Hepatic stellate cell (primary cell): ENCODE measurements around the gene GRAMD4.

Experiments
- DNase-seq: peaks from one replicate; pipeline ENCODE4 v3.0.0; 2011; ENCODE audit warnings: low spot score

GRAMD4 gene

DNA sequence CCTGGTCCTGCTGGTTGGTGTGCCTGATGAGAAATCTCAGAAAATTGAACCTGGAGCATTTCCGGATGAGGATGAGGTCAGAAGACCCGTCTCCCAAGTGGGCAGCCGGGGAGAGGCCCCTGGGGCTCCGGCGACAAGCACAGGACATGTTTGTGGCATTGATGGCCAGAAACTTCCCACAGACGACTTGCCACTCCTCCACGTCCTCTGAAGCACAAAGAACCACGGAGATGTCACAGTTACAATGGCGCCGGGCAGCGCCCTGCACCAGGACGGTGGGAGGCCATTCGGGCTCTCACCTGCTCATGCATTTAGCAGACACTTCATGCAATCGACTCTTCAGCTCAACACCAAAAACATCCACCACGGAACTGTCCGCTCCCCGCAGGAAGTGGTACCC is 71.4 kb downstream of the GRAMD4 start:
- no peak for DNase-seq

- DNase-seq = no peak
Measured at GRCh38 chr22:46693634-46694415, 73.6 kb downstream of the GRAMD4 start.

- no peak for DNase-seq
Measured at GRCh38 chr22:46694416-46695170, 74.4 kb downstream of the GRAMD4 start.

DNA sequence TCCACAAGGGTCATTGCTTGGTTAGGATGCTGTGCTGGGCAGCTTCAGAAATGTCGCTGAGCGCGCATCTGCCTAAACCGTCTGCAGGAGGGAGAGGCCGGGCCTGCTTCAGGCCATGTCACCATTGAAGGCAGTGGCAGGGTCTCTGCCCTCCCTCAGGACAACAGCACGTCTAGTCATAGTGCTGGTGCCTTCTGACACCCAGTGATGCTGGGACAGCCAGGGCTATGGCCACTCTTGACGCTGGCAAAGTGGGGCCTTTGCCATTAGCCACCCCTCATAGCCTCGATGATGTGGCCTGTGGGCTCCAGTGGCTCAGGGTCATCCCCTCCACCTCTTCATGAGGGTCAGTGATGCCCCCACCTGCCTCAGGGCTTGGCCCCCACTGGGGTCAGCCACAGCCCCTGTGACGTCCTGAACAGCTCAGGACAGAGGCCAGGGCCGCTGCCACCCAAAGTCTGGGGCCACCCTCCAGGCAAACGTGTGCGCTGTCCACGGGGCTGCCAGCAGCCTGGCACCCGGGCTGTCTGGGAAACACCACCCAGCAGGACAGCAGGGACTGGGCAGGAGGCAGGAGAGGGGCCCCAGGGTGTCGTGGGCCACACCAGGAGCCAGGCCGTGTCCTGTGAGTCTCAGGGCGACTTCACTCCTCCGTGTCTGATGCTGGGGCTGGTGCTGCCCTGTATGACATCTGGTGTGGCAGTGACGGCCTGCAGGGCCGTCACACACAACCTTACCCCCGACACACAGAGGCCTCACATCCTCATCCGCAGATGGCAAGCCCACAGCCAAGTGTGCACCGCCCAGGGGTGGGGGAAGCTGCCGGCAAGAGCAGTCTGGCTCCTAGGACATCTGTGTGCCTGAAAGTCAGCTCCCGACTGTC is 75.4 kb downstream of the GRAMD4 start:
- DNase-seq = no peak

- no peak for DNase-seq
Measured at GRCh38 chr22:46696229-46696518, 76.0 kb downstream of the GRAMD4 start.

DNA sequence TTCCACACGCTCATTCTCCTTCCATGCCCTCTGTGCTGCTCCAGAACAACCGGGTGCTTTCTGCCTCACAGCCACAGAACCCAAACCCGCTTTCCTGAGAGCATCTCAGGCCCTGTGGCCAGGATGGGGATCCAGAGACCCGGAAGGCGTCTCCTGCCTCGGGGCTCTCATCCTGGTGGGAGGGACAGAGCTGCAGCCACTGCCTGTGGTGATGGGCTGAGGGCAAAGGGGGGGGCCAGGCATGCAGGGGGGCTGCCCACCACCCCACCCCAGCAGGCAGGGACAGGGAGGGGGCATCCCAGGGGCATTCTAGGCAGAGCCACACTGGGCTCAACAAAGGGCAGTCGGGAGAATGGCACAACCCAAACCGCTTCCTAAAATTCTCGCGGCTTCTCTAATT is 76.4 kb downstream of the GRAMD4 start:
- no peak for DNase-seq

DNA sequence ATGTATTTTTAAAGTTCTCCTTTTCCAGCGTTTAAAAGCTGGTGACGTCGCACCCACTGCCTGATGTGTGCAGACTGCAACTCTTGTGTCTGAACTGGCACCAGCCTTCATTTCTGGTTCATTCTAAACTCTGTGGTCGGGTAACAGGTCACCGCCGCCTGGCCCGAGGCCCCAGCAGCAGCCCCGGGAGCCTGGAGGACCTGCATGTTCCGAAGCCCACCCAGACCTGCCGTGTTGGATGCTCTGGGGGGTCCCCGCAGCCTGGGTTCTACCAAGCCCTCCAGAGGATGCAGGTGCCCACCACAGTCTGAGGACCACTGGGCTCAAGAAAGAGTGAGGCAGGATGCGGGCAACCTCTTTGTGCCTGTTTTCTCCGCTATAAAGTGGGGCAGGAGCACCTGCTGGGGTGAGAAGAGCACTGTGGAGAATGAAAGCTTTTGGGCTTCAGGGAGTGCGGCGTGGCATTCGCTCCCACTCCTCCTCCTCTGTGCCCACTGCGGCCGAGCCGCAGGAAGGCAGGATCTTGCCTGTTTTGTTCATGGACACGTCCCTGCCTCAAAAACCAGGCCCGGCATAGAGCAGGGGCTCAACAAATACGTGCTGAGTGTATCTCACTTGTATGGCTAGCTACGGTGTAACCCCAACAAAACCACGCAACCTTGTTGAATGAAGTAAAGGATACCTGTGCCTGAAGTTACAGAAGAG is 77.8 kb downstream of the GRAMD4 start:
- no peak for DNase-seq

GRCh38 chr22:46699091-46699490 is 78.9 kb downstream of the GRAMD4 start:
- no peak for DNase-seq

- no peak for DNase-seq
Measured at GRCh38 chr22:46701262-46701661, 81.1 kb downstream of the GRAMD4 start.

- no peak for DNase-seq
Measured at GRCh38 chr22:46703171-46703995, 83.2 kb downstream of the GRAMD4 start.

DNA sequence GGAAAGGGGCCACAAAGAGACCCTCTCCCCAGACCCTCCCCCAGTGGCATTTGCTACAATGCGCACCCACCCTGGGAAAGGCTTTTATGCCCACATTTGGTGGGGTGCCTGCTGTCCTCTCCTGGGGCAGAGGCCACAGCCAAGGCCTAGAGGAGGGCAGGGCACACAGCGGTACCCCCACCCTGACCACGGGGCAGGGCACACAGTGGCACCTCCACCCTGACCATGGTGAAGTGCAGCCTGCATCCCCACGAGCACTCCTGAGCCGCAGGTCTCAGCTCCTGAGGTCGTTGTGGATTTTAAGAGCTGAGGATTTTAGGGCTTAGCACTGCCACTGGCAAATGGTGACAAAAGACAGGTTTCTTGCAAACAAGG is 83.8 kb downstream of the GRAMD4 start:
- no peak for DNase-seq

- no peak for DNase-seq
Measured at GRCh38 chr22:46706060-46706459, 85.9 kb downstream of the GRAMD4 start.

DNA sequence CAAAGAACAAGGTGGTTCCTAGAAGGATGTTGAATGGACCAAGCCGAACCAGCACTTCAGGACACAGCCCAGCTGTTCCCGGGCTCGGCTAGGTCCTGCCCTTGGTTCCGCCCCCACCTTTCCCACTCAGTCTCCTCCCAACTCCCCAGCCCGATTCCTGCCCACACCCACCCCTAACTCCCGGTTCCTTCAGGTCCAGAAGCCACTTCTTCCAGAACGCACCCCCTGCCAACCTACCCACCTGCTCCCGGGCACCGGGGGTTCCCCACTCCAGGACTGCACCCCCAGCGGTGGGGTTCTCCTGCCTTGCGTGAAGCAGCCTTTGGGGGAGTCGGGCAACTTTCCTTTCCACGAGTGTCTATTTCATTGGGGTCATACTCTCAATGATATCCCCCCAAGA is 87.1 kb downstream of the GRAMD4 start:
- DNase-seq = no peak

- no peak for DNase-seq
Measured at GRCh38 chr22:46707827-46708570, 87.8 kb downstream of the GRAMD4 start.

DNA sequence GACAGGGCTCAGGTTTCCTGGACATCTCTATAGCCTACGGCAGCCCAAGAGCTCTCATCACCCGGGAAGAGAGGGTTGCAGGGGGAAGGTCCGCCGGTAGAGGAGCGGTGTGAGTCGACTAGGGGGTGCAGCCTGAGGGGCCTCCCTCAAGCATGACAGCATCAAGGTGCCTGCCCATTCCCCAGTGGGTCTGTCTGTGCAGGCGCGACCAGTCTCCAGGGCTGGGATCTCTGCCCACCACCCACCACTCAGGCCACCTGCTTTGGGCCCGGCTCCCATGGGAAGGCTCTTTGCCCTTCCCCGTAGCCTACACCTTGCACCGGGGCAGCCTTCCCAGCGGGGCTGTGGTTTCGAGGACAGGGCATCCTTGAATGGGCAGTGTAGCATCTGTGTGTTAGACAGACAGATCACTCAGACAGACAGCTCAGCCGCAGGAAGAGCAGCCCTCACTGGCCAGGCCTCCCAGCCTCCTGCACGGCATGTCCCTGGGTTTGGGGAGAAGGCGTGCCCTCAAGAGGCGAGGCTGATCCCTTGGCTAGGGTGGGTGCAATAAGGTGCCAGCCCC is 88.7 kb downstream of the GRAMD4 start:
- DNase-seq = no peak

GRCh38 chr22:46710806-46711205 is 90.6 kb downstream of the GRAMD4 start:
- DNase-seq = no peak

DNA sequence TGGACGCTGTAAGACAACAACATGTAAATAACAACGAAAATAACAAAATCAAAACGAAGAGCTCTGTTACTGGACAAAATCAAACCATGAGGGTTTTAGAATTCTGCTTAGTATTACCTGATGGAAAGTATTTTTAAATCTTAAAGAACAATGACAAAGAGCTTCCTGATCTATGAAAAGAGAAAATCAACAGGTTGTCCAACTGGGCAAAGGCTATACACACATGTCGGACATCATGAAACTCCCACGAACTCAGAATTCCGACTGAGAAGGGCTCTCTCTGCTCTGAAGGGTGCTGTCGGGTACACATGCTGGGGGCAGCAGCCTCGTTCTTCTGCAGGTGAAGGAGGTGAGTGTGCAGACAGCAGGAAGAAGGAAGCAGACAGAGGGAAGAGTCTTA is 92.1 kb downstream of the GRAMD4 start:
- no peak for DNase-seq

DNA sequence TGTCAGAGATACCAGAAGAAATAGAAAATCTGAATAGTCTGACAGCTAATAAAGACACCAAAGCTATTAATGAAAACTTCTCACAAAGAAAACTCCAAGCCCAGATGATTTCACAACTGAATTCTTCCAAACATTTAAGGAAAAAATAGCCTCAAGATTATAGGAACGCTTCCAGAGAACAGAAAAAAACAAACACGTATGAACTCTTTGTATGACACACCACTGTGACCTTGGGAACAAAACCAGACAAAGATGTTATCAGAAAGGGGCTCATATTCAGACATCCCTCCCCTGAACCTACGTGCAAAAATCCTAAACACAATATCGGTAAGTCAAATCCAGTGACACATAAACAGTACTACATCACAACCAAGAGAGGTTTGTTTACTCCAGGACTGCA is 94.4 kb downstream of the GRAMD4 start:
- DNase-seq = no peak

GRCh38 chr22:46719921-46720320 is 99.7 kb downstream of the GRAMD4 start:
- DNase-seq = no peak

DNA sequence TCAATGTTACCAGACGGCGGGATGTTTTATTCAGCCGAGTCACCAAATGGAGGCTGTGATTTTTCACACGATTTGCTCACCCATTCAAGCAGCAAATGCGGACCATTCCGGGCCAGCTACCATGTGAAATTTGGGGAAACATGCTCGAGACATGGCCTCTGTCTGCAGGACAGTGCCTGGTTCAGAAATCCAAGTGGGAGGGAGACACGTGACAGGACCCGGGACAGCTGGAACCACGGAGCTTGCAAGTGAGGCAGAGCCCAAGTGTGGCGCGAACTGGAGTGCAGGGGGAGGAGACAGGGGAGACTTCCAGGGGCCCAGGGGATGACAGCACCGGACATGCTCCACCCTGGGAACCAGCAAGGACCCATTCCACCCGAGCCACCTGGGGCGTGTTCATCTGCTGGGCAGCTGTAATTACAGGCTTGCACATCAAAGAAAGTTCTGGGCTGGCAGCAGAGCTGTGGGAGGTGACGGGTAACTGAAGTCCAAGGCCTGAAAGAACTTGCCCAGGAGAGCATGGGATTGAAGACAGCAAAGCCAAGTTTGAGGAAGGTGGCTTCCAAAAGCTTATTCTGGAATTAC is 101.4 kb downstream of the GRAMD4 start:
- DNase-seq = no peak
